Measurements from ENCODE around the gene CD177. TPM values are rescaled to one million over a fixed set of nuclear protein-coding genes. Genes with fewer than 3 reads are reported as not detected.

The CD177 gene
- total and polyA plus RNA-seq, 2 donors (not counting 3 experiments of a cell fraction or from before 2014, with no cell fraction given), result 0.18 TPM; not detected in 1

DNA sequence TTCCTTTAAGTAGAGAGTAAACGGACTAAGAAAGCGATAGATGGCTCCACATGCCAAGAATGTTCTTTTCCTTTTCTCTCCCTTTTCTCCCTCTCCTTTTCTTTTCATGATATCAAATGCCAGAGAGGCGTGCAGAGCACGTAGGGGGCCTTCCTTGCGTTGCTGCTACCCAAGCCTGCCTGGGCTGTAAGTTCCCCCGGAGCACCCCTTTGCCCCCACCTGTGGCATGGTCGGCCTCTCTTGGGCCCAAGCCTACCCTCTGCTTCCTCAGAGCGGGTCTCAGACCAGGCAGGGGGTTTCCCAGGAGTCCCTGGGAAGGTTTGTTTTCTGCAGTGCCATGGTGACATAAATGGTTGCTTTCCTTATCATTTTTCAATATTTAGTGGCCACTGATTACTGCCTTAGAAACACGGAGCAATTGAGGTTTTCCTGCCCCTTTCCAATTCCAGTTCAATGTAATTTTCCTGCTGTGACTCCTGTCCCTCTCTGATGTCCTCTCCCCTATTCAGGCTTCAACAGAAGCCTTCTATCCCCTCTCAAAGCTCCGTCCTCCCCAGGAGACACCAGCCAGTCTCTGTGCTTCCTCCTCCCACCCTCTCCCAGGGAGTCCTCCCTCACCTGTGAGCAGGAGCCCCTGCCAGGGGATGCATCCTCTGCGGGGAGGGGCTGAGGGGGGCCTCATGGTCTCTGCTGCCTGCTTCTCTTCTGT is 22.6 kb upstream of the CD177 start:
- H3K4me1 ChIP-seq (ENCODE audit: control insufficient read depth, extremely low read depth, insufficient read depth, low read length), result no peaks in the 10 kb centered on the region
- no peak overlapping the region for H2AFZ ChIP-seq (ENCODE audit: low read depth, low read length)
- ChIA-PET CTCF (no interaction called here), POLR2A (no interaction called here)
- no peaks in the 10 kb centered on the region for H3K9me1 ChIP-seq (replicated peaks; ENCODE audit: control insufficient read depth, extremely low read depth, insufficient read depth, low read length)
- intact Hi-C loops (cut with micrococcal nuclease) (no loop called here), dilution Hi-C loops (cut with MboI; ENCODE audit: extremely low pct_ligation_motif_present, low sequenced_read_pairs) (no loop called here)
- H3K4me2 ChIP-seq (ENCODE audit: insufficient read depth, low read length), result no peak overlapping the region
- FAIRE-seq, result no peak
- no peak overlapping the region for H3K4me3 ChIP-seq (replicated peaks in 1 of 3; ENCODE audit: insufficient read depth in 1 of 3, low read depth in 1 of 3, low read length in 3 of 3)
- H3K27ac ChIP-seq (ENCODE audit: insufficient read depth, low read depth, low read length), result no peak overlapping the region
- no peak for TF ChIP-seq JUN (IDR thresholded peaks at IDR 0.05; ENCODE audit: borderline replicate concordance, insufficient read depth, insufficient read length, low read depth)
- TF ChIP-seq EZH2 (IDR thresholded peaks at IDR 0.05; ENCODE audit: borderline replicate concordance, low read depth, low read length, severe bottlenecking), result no peak
- TF ChIP-seq MYC (IDR thresholded peaks at IDR 0.05; ENCODE audit: low read depth, low read length), result no peak
- no peak for TF ChIP-seq FOS (IDR thresholded peaks at IDR 0.05; ENCODE audit: borderline replicate concordance, insufficient read depth, low read length)
- TF ChIP-seq GATA2 (IDR thresholded peaks at IDR 0.05; ENCODE audit: insufficient read depth, insufficient read length, low read depth, low read length), result no peak
- TF ChIP-seq POLR2AphosphoS5 (IDR thresholded peaks at IDR 0.05; ENCODE audit: insufficient read depth, low read depth, low read length), result no peak
- TF ChIP-seq CTCF (IDR thresholded peaks at IDR 0.05; ENCODE audit: extremely low read depth in 1 of 2, insufficient read depth in 1 of 2, low read depth in 1 of 2, low read length in 2 of 2), result no peak
- no peak for TF ChIP-seq POLR2A (IDR thresholded peaks at IDR 0.05; ENCODE audit: low read depth, low read length)
- TF ChIP-seq, protein P1, sequence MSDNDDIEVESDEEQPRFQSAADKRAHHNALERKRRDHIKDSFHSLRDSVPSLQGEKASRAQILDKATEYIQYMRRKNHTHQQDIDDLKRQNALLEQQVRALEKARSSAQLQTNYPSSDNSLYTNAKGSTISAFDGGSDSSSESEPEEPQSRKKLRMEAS (IDR thresholded peaks at IDR 0.05; ENCODE audit: insufficient read depth, insufficient read length), result no peak
- H3K36me3 ChIP-seq (ENCODE audit: control insufficient read depth in 2 of 2, extremely low read depth in 1 of 2, insufficient read depth in 2 of 2, low read length in 2 of 2), result no peaks in the 10 kb centered on the region
- no peak overlapping the region for H3K9ac ChIP-seq (replicated peaks; ENCODE audit: extremely low read depth, insufficient read depth, low read length)
- BruUV-seq (replicated peaks), result no TSS peak
- H4K20me1 ChIP-seq (replicated peaks; ENCODE audit: control insufficient read depth, extremely low read depth, insufficient read depth, low read length), result no peaks in the 10 kb centered on the region
- H3K9me3 ChIP-seq (replicated peaks; ENCODE audit: control insufficient read depth, insufficient read depth, low read length), result no peaks in the 10 kb centered on the region
- DNase-seq (ENCODE audit: low read depth, low spot score), result no peak
- H3K79me2 ChIP-seq (ENCODE audit: control insufficient read depth, insufficient read depth, low read length), result no peaks in the 10 kb centered on the region
- no peaks in the 10 kb centered on the region for H3K27me3 ChIP-seq (ENCODE audit: control insufficient read depth in 2 of 2, insufficient read depth in 2 of 2, low read length in 2 of 2)
